Skeletal muscle tissue (tissue), 4 donors: ENCODE measurements around the gene CFAP58. TPM values are rescaled to one million over a fixed set of nuclear protein-coding genes. Genes with fewer than 3 reads are reported as not detected.

Experiments used
- H3K27ac ChIP-seq: one replicate; pipeline ENCODE4 v1.7.0; 2013; ENCODE audit warnings: mild to moderate bottlenecking, low read depth, low read length, inconsistent platforms
- H3K27me3 ChIP-seq, 3 donors: one replicate each; pipeline ENCODE4 v1.7.0; 2013; ENCODE audit warnings: low read length in 3 of 3; ENCODE audit not compliant: control insufficient read depth in 3 of 3, insufficient read depth in 3 of 3
- H3K36me3 ChIP-seq, 3 donors: one replicate each; pipeline ENCODE4 v1.7.0; 2013; ENCODE audit warnings: low read length in 3 of 3; ENCODE audit not compliant: control insufficient read depth in 3 of 3, insufficient read depth in 3 of 3
- H3K4me1 ChIP-seq, 3 donors: one replicate each; pipeline ENCODE4 v1.7.0; 2013; ENCODE audit warnings: low read length in 3 of 3, mild to moderate bottlenecking in 3 of 3; ENCODE audit not compliant: control insufficient read depth in 3 of 3, insufficient read depth in 3 of 3
- H3K4me3 ChIP-seq, 3 donors: one replicate each; pipeline ENCODE4 v1.7.0; 2013; ENCODE audit warnings: low read length in 3 of 3
- H3K9ac ChIP-seq, 3 donors: one replicate each; pipeline ENCODE4 v1.7.0; 2013; ENCODE audit warnings: low read length in 3 of 3, mild to moderate bottlenecking in 3 of 3, moderate library complexity in 2 of 3, low read depth in 1 of 3
- H3K9me3 ChIP-seq, 3 donors: one replicate each; pipeline ENCODE4 v1.7.0; 2013; ENCODE audit warnings: low read length in 3 of 3; ENCODE audit not compliant: control insufficient read depth in 3 of 3
- total RNA-seq: library from RNA; depleted of rRNA; stranded (reverse); fragments of >200 nt; gene quantifications from one replicate; pipeline ENCODE4 v1.2.3, GENCODE V29; 2014
- donor health status: Osteomylitis.

The CFAP58 gene
- total RNA-seq, 1 donor from 2014 or later, result under 0.01 TPM

- no peak overlapping the region for H3K27ac ChIP-seq
- H3K9me3 ChIP-seq, result no peaks in the 10 kb centered on the region
- H3K36me3 ChIP-seq, result peaks cover 27 to 32% (median 31%) of the 10 kb centered on the region in 3 donors
- H3K4me3 ChIP-seq, result no peak overlapping the region
- H3K4me1 ChIP-seq, result peaks cover 35 to 44% (median 43%) of the 10 kb centered on the region in 3 donors
- no peak overlapping the region for H3K9ac ChIP-seq
- H3K27me3 ChIP-seq, result no peaks in the 10 kb centered on the region
These were observed 38.8 kb upstream of the CFAP58 start for GRCh38 chr10:104314591-104315485.

- Histone ChIP-seq H3K36me3 (peaks cover 27 to 32% (median 31%) of the 10 kb centered on the region in 3 donors), H3K4me1 (peaks cover 28 to 42% (median 37%) of the 10 kb centered on the region in 3 donors), H3K27me3 (no peaks in the 10 kb centered on the region), H3K4me3 (no peak overlapping the region), H3K9me3 (no peaks in the 10 kb centered on the region), H3K27ac (no peak overlapping the region), H3K9ac (no peak overlapping the region)
These were observed 38.1 kb upstream of the CFAP58 start for GRCh38 chr10:104315486-104315921.

- peaks cover 36 to 44% (median 38%) of the 10 kb centered on the region in 3 donors for H3K4me1 ChIP-seq
- H3K9me3 ChIP-seq, result no peaks in the 10 kb centered on the region
- no peak overlapping the region for H3K9ac ChIP-seq
- H3K27me3 ChIP-seq, result no peaks in the 10 kb centered on the region
- H3K4me3 ChIP-seq, result no peak overlapping the region
- H3K36me3 ChIP-seq, result peaks cover 27 to 32% (median 31%) of the 10 kb centered on the region in 3 donors
- H3K27ac ChIP-seq, result no peak overlapping the region
These were observed 37.1 kb upstream of the CFAP58 start for GRCh38 chr10:104316321-104317099.

- peaks cover 27 to 32% (median 31%) of the 10 kb centered on the region in 3 donors for H3K36me3 ChIP-seq
These were observed 36.3 kb upstream of the CFAP58 start for GRCh38 chr10:104317269-104317710.

GRCh38 chr10:104317726-104318299 is 35.8 kb upstream of the CFAP58 start:
- H3K9ac ChIP-seq, result no peak overlapping the region
- no peak overlapping the region for H3K27ac ChIP-seq
- no peaks in the 10 kb centered on the region for H3K27me3 ChIP-seq
- H3K36me3 ChIP-seq, result peaks cover 27 to 30% (median 30%) of the 10 kb centered on the region in 3 donors
- peaks cover 49 to 57% (median 51%) of the 10 kb centered on the region in 3 donors for H3K4me1 ChIP-seq
- H3K4me3 ChIP-seq, result no peak overlapping the region
- H3K9me3 ChIP-seq, result no peaks in the 10 kb centered on the region

More at GRCh38 chr10:104317269-104317710, 36.3 kb upstream of the CFAP58 start:
- Histone ChIP-seq H3K4me1 (peaks cover 44 to 52% (median 45%) of the 10 kb centered on the region in 3 donors), H3K27ac (no peak overlapping the region), H3K9me3 (no peaks in the 10 kb centered on the region), H3K4me3 (peak overlapping the region in 1 of 3 donors; percentile 11), H3K9ac (no peak overlapping the region), H3K27me3 (no peaks in the 10 kb centered on the region)

- Histone ChIP-seq H3K27me3 (no peaks in the 10 kb centered on the region), H3K9ac (no peak overlapping the region), H3K9me3 (no peaks in the 10 kb centered on the region), H3K27ac (no peak overlapping the region), H3K4me1 (peaks cover 54 to 62% (median 56%) of the 10 kb centered on the region in 3 donors), H3K4me3 (no peak overlapping the region), H3K36me3 (peaks cover 24 to 25% (median 25%) of the 10 kb centered on the region in 3 donors)
These were observed 35.3 kb upstream of the CFAP58 start for GRCh38 chr10:104318326-104318725.

GRCh38 chr10:104318810-104319741 is 34.6 kb upstream of the CFAP58 start:
- Histone ChIP-seq H3K36me3 (peaks cover 16 to 18% (median 17%) of the 10 kb centered on the region in 3 donors), H3K4me3 (no peak overlapping the region), H3K27ac (no peak overlapping the region), H3K27me3 (no peaks in the 10 kb centered on the region), H3K4me1 (peaks cover 59 to 70% (median 63%) of the 10 kb centered on the region in 3 donors), H3K9me3 (no peaks in the 10 kb centered on the region), H3K9ac (peak overlapping the region in 1 of 3 donors; percentile 16)

- Histone ChIP-seq H3K4me1 (peaks cover 66 to 91% (median 80%) of the 10 kb centered on the region in 3 donors), H3K4me3 (no peak overlapping the region), H3K9me3 (no peaks in the 10 kb centered on the region), H3K27ac (no peak overlapping the region), H3K36me3 (no peaks in the 10 kb centered on the region), H3K9ac (peak overlapping the region in 1 of 3 donors; percentile 34), H3K27me3 (no peaks in the 10 kb centered on the region)
These were observed 32.4 kb upstream of the CFAP58 start for GRCh38 chr10:104321226-104321625.
